Stimulated activated effector memory CD8-positive, alpha-beta T cell treated with anti-CD3 and anti-CD28 coated beads, Interleukin-12 subunit alpha, Interleukin-12 subunit beta, amount 100 ng/mL, for 72 hours (primary cell): ENCODE data around the gene ZNF567.

ENCODE experiments used
- ATAC-seq: fragments of 150-1000 bp; cut with Tn5 transposase; 2 replicates; pipeline ENCODE4 v1.10.0; 2021
- DNase-seq, 2 donors: peaks; one replicate each; pipeline ENCODE4 v3.0.0; 2021 to 2022; ENCODE audit warnings: low spot score in 2 of 2
- H3K27ac Mint-ChIP-seq: one replicate; pipeline ENCODE4 v1.8.0; 2022; ENCODE audit warnings: mild to moderate bottlenecking, mixed read lengths
- H3K36me3 Mint-ChIP-seq: one replicate; pipeline ENCODE4 v1.8.0; 2022; ENCODE audit warnings: mild to moderate bottlenecking, mixed read lengths
- H3K4me1 Mint-ChIP-seq: one replicate; pipeline ENCODE4 v1.8.0; 2022; ENCODE audit warnings: mixed read lengths
- H3K4me3 Mint-ChIP-seq: one replicate; pipeline ENCODE4 v1.8.0; 2022; ENCODE audit warnings: mild to moderate bottlenecking, mixed read lengths
- H3K9me3 Mint-ChIP-seq: one replicate; pipeline ENCODE4 v1.8.0; 2022; ENCODE audit warnings: mixed read lengths

The ZNF567 gene

GRCh38 chr19:36687214-36688056, at the start of gene ZNF567:
TSS of gene ZNF567 (plus strand) at chr19:36687612. CDS start at chr19:36694868, 7,256 bp downstream.
- peaks cover 13% of the 10 kb centered on the region for H3K9me3 Mint-ChIP-seq
- peak within 1 kb of the TSS; percentile 99 for H3K27ac Mint-ChIP-seq
- peaks cover 35% of the 10 kb centered on the region for H3K4me1 Mint-ChIP-seq
- DNase-seq (peak; percentile 96 to 99), ATAC-seq (peak; percentile 96)
- peak within 1 kb of the TSS; percentile 98 for H3K4me3 Mint-ChIP-seq
- H3K36me3 Mint-ChIP-seq: peaks cover 65% of the 10 kb centered on the region

GRCh38 chr19:36638862-36639510, 48.4 kb upstream of the ZNF567 start:
- peaks cover 43% of the 10 kb centered on the region for H3K9me3 Mint-ChIP-seq
- H3K36me3 Mint-ChIP-seq: peaks cover 11% of the 10 kb centered on the region
- ATAC-seq (no peak), DNase-seq (no peak)
- no peak overlapping the region for H3K27ac Mint-ChIP-seq
- H3K4me1 Mint-ChIP-seq: no peaks in the 10 kb centered on the region
- H3K4me3 Mint-ChIP-seq: no peak overlapping the region

GRCh38 chr19:36646746-36647145, 40.7 kb upstream of the ZNF567 start:
- Mint-ChIP-seq H3K36me3 (peaks cover 42% of the 10 kb centered on the region), H3K27ac (no peak overlapping the region), H3K4me3 (no peak overlapping the region), H3K4me1 (no peaks in the 10 kb centered on the region), H3K9me3 (peaks cover 7% of the 10 kb centered on the region)
- DNase-seq (no peak), ATAC-seq (no peak)

GRCh38 chr19:36652958-36653357, 34.5 kb upstream of the ZNF567 start:
- H3K4me3 Mint-ChIP-seq: no peak overlapping the region
- H3K36me3 Mint-ChIP-seq: peaks cover 92% of the 10 kb centered on the region
- H3K9me3 Mint-ChIP-seq: peaks cover 20% of the 10 kb centered on the region
- H3K27ac Mint-ChIP-seq: no peak overlapping the region
- ATAC-seq (no peak), DNase-seq (no peak)
- no peaks in the 10 kb centered on the region for H3K4me1 Mint-ChIP-seq

- Mint-ChIP-seq H3K4me3 (peak overlapping the region; percentile 99), H3K9me3 (peaks cover 22% of the 10 kb centered on the region), H3K4me1 (peaks cover 41% of the 10 kb centered on the region), H3K27ac (peak overlapping the region; percentile 97), H3K36me3 (peaks cover 46% of the 10 kb centered on the region)
- no peak for ATAC-seq
- no peak for DNase-seq
Measured at GRCh38 chr19:36665832-36666231, 21.6 kb upstream of the ZNF567 start.

GRCh38 chr19:36668646-36669045, 18.8 kb upstream of the ZNF567 start:
- Mint-ChIP-seq H3K9me3 (peaks cover 12% of the 10 kb centered on the region), H3K4me3 (peak overlapping the region; percentile 99), H3K4me1 (peaks cover 41% of the 10 kb centered on the region), H3K36me3 (peaks cover 29% of the 10 kb centered on the region), H3K27ac (no peak overlapping the region)
- ATAC-seq (no peak), DNase-seq (no peak)

GRCh38 chr19:36672368-36672767, 15.0 kb upstream of the ZNF567 start:
- ATAC-seq (no peak), DNase-seq (no peak)
- H3K9me3 Mint-ChIP-seq: peaks cover 4% of the 10 kb centered on the region
- no peaks in the 10 kb centered on the region for H3K36me3 Mint-ChIP-seq
- H3K4me3 Mint-ChIP-seq: no peak overlapping the region
- peaks cover 16% of the 10 kb centered on the region for H3K4me1 Mint-ChIP-seq
- H3K27ac Mint-ChIP-seq: no peak overlapping the region

GRCh38 chr19:36674201-36674600, 13.2 kb upstream of the ZNF567 start:
- no peak for DNase-seq
- ATAC-seq: no peak
- H3K27ac Mint-ChIP-seq: no peak overlapping the region
- H3K9me3 Mint-ChIP-seq: peaks cover 9% of the 10 kb centered on the region
- peaks cover 12% of the 10 kb centered on the region for H3K36me3 Mint-ChIP-seq
- H3K4me3 Mint-ChIP-seq: no peak overlapping the region
- H3K4me1 Mint-ChIP-seq: peaks cover 2% of the 10 kb centered on the region

GRCh38 chr19:36679455-36679854, 8.0 kb upstream of the ZNF567 start:
- Mint-ChIP-seq H3K4me1 (no peaks in the 10 kb centered on the region), H3K9me3 (peaks cover 17% of the 10 kb centered on the region), H3K36me3 (peaks cover 39% of the 10 kb centered on the region), H3K4me3 (no peak overlapping the region), H3K27ac (no peak overlapping the region)
- DNase-seq (no peak), ATAC-seq (no peak)

GRCh38 chr19:36685835-36686234, 1.6 kb upstream of the ZNF567 start:
- Mint-ChIP-seq H3K4me1 (peaks cover 35% of the 10 kb centered on the region), H3K4me3 (peak overlapping the region; percentile 98), H3K9me3 (peaks cover 16% of the 10 kb centered on the region)

GRCh38 chr19:36686365-36687213, 823 bp upstream of the ZNF567 start:
- Mint-ChIP-seq H3K4me1 (peaks cover 35% of the 10 kb centered on the region), H3K4me3 (peak overlapping the region; percentile 98), H3K36me3 (peaks cover 63% of the 10 kb centered on the region), H3K27ac (peak overlapping the region; percentile 99), H3K9me3 (peaks cover 16% of the 10 kb centered on the region)
- DNase-seq (no peak), ATAC-seq (peak; percentile 62)

More at GRCh38 chr19:36685835-36686234, 1.6 kb upstream of the ZNF567 start:
- peaks cover 63% of the 10 kb centered on the region for H3K36me3 Mint-ChIP-seq
- DNase-seq (no peak), ATAC-seq (no peak)
- no peak overlapping the region for H3K27ac Mint-ChIP-seq

GRCh38 chr19:36688058-36688457, 646 bp downstream of the ZNF567 start:
- peaks cover 70% of the 10 kb centered on the region for H3K36me3 Mint-ChIP-seq
- H3K4me3 Mint-ChIP-seq: peak overlapping the region; percentile 98
- H3K27ac Mint-ChIP-seq: peak overlapping the region; percentile 99
- ATAC-seq: no peak
- peaks cover 35% of the 10 kb centered on the region for H3K4me1 Mint-ChIP-seq
- DNase-seq: no peak
- H3K9me3 Mint-ChIP-seq: peaks cover 10% of the 10 kb centered on the region

- peaks cover 28% of the 10 kb centered on the region for H3K9me3 Mint-ChIP-seq
Measured at GRCh38 chr19:36707134-36707533, 19.7 kb downstream of the ZNF567 start.

GRCh38 chr19:36709423-36709822, 22.0 kb downstream of the ZNF567 start:
- H3K9me3 Mint-ChIP-seq: peaks cover 32% of the 10 kb centered on the region
- DNase-seq (no peak), ATAC-seq (no peak)
- peaks cover 53% of the 10 kb centered on the region for H3K36me3 Mint-ChIP-seq
- no peak overlapping the region for H3K27ac Mint-ChIP-seq
- no peak overlapping the region for H3K4me3 Mint-ChIP-seq
- H3K4me1 Mint-ChIP-seq: no peaks in the 10 kb centered on the region

More at GRCh38 chr19:36707134-36707533, 19.7 kb downstream of the ZNF567 start:
- H3K4me3 Mint-ChIP-seq: no peak overlapping the region
- H3K27ac Mint-ChIP-seq: no peak overlapping the region
- H3K36me3 Mint-ChIP-seq: peaks cover 47% of the 10 kb centered on the region
- DNase-seq (no peak), ATAC-seq (no peak)
- H3K4me1 Mint-ChIP-seq: no peaks in the 10 kb centered on the region
